ENCODE measurements around the gene PRKG2.

DNA sequence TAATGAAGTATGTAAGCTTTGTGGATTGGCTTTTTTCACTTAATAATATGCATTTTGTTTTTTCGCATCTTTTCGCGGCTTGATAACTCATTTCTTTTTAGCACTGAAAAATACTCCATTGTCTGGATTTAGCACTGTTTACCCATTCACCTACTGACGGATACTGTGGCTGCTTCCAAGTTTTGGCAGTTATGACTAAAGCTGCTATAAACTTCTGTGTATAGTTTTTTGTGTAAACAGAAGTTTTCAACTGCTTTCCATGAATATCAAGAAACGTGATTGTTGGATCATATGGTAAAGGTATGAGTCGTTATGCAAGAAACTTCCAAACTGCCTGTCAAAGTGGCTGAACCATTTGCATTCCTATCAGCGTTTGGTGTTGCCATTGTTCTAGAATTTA lies 96.9 kb downstream of the PRKG2 start:
- TF ChIP-seq MAX (IDR thresholded peaks at IDR 0.05; ENCODE audit: insufficient read depth, insufficient read length): no peak
- TF ChIP-seq CTCF (IDR thresholded peaks at IDR 0.05; ENCODE audit: extremely low read depth in 1 of 2, insufficient read depth in 1 of 2, low read depth in 1 of 2, low read length in 2 of 2): no peak

All from endothelial cell of umbilical vein (primary cell).